HG03103 (cell line): Measurements from ENCODE around the gene TBC1D12.
"Not testable (repeated sequence)": the region's sequence is repeated elsewhere in the genome, so short reads cannot be mapped to it uniquely, and the experiment has no call there.

Experiments used
- ATAC-seq: cut with Tn5 transposase; IDR thresholded peaks from one replicate; pipeline ENCODE4 v1.9.1; 2021; ENCODE audit warnings: low read depth; ENCODE audit not compliant: unreplicated experiment

Gene TBC1D12

DNA sequence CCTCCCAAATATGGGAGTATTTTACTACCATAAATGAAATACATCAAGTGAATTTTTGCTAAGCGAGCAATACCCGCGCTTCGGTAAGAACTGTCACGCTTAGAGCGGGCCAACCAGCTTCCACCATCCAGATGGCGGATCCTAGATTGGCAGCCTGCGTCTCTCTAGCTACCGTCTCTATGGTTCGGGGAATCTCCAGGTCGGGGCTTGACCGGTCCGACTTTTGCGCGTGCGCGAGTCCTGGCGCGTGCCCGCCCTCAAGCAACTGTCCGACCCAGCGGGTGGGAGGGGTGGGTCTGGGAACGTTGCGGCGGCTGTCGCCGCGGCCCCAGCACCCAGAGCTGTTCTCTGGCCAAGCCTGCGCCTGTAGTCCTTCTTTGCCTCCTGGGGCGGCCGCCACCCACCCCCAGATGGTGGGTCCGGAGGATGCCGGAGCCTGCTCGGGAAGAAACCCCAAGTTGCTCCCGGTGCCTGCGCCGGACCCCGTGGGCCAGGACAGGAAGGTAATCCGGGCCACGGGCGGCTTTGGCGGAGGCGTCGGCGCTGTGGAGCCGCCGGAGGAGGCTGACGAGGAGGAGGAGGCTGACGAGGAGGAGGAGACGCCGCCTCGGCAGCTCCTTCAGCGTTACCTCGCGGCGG lies at the start of gene TBC1D12:
Gene TBC1D12, plus strand, starts transcription at position 338 of the 639 bp plus-strand sequence. Its CDS starts 73 bp downstream, at position 411.
- ATAC-seq = peak; percentile 56

DNA sequence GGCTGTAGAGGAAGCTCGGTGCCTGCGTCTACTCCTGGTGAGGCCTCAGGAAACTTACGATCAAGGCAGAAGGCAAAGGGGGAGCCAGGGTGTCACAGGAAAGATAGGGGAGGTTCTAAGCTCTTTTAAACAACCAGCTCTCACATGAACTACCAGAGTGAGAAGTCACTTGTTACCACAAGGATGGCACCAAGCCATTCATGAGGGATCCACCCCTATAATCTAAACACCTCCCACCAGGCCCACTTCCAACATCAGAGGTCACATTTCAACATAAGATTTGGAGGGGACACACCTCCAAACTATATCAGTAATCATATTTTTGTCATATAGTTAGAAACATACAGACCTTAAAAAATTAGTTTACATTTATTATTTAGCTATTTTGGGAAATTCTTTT lies 49.0 kb upstream of the TBC1D12 start:
- ATAC-seq = no peak

DNA sequence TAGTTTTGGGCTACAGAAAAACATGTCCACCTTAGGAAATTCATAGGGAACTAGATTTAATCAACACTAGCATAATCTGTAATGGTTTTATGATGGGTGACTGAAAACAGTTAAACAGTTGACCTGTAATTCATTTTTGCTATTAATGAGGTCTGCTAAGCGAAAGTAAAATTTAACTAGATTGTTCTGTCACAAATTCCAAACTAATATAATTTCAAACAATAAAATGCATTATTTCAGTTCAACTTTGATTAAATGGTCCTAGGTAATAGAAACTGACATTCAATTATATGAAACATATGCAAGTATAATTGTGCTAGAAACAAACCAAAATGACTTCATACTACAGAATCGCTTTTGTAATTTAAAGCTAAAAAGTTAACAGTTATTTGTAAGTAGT lies 46.5 kb upstream of the TBC1D12 start:
- ATAC-seq = no peak

DNA sequence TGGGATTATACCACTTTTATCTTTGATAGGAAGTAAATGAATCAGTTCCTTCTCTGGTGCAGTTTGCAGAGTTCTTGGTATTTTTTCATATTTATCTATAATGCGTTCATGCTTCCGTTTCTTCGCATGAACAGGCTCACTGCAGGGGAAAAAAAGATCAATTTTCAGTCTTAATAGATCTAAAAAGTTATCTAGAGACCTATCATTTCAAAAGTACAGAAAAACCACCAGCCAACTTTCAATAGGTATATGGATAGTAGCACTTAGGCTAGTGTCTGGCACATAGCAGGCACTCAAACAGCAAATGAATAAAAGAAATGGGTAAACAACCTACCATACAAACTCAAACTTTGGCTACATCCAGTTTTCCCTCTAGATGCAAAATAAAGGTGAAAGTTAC lies 45.1 kb upstream of the TBC1D12 start:
- ATAC-seq = no peak

DNA sequence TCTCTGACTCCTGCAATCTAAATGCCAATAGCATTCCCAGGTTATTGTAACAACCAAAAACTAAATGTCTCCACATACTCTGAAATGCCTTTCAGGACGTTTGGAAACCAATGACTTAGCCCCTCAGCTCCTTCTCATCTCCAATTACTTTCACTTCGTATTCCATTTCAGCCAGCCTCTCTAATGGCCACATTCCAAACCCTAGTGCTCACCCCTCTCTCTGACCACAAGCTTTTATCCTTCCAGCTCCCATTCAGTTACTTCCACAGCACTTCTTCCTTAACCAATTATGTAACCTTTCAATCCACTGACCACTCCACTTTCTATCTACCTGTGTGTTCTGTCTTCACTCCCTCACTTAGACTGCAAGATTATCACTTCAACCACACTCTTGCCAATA lies 43.9 kb upstream of the TBC1D12 start:
- no peak for ATAC-seq

DNA sequence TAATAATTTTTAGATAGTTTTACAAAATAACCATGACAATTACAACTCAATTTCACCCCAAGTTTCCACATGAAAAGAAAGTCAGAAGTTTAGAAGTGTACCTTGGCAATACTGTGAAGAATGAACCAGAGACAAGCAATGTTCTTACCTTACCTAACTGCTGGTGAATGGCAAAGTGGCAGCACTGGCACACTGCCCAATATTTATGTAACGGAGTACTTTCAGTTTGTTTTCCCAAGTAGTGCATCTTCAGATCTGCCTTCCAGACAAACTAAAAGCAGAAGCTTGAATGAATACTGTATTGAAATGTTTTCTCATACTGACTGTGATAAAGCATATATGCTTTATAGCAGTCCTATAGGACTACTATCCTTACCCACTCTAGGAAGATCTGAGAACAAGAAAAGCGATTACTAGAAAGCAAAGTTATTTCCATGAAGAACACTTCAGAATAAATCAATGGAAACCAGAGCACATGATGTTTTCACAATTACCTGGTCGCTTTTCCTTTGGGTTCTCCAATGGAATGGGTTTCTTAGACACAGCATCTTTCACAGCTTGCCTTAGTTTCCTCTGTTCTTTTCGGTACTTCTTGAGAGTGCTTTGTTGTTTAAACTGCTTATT lies 41.1 kb upstream of the TBC1D12 start:
- no peak for ATAC-seq

DNA sequence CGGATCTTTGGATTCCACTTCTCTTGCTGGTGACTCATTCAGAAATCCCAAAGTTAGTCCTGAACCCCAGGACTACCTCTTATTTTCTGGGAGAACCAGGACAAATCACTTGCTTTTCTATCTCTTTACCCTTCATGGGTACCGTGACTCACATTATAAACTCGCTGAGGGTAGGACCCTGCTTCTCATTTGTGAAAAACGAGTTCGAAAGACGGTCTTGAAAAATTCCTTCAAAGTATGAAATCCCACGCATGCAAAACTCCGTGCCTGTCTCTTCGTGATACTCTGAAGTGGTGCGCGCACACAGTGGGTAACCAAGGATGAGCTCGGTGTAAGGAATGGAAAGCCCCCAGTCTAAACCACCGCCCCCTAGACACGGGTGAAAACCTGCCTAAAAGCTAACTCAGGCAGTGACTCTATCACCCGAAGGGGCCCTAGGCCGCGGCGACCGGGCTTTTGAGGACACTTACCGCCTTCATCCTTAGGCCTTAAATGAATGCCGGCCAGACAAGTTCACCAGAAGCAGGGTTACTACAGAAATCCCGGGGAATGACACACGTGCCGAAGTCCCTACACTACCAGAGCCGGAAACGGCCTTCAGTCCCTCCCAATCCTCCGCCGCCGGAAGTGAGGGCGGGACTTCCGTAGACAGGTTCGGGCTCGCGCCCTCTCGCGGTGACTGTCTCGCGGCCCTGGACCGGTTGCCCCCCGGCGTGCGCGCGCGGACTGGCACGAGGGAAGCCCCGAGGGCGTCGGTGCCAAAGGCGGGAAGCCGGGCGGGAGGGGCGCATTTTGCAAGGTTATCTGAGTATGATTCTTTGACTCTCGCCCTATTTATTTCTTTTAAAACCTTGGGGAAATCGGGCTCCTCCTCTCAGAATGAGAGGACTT lies 39.7 kb upstream of the TBC1D12 start, which contains the start of gene NOC3L:
Gene NOC3L, minus strand, starts transcription at position 580 of the 891 bp plus-strand sequence. Its CDS starts 101 bp downstream, at position 479.
- peak; percentile 99 for ATAC-seq

DNA sequence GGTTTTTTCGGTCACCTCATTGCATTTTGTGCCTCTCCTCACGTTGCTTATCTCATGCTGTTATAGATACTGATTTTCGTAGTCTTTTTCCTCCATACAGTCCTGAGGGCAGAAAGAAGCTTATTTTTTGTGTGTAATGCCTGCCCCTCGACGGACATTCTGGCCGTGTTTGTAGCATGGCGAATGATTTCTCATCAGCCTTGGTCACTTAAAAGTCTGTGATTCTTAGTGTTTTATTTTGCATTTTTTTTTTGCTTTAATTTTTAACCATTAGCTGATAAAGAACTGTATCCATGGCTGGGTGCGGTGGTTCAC lies 39.1 kb upstream of the TBC1D12 start:
- ATAC-seq = peak; percentile 7

DNA sequence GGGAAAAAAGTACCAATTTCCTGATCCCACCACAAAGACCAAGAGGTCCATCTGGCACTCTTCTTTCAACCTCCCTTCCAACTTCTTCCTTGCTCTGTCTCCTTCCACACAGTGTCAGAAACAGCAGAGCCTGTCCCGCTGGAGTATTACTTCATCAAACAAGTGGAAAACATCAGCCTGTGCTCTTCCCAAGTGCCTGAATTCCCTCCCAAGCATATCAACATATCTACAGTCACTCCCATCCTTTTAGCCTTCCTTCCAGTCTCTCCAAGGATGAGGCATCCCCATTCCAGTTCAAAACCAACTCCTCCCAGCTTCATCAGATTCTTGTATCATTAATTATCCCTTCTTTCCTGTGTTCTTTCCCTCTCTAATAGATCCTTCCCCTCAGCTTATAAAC lies 37.9 kb upstream of the TBC1D12 start:
- ATAC-seq = no peak

DNA sequence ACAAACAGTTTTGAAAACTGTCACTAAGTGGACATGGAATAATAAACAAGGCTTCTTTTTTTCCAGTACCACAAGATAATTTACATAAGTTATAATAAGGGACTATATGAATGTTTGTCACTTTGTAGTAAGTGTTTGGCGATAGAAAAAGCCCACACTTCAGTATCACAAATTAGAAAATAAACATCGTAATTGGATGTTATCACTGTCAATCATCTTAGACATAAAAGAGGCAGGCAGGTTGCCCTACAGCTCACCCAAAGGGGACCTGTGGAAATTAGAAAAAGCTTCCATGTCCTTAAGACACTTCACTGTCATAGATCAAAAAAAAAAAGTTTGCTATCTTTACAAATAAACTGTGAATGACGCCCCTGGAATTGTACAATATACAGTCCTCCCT lies 36.0 kb upstream of the TBC1D12 start:
- ATAC-seq = no peak

DNA sequence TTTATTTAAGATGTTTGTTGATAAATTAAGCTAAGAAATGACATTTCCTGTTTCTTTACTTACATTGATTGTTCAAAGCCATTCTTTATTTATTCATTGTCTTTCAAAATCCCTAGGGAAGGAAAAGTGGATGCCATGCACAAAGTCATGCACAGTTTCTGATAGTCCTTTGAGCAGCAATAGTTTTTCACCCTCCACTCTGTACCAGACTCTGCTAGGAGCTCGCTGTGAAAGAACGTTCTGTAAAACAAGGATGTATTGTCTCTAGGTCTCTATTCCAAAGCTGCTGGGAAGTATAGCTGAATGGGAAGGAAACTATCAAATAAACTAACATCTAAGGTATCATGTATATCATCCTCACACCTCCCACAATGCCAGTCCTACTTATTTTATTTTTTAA lies 31.8 kb upstream of the TBC1D12 start:
- no peak for ATAC-seq

DNA sequence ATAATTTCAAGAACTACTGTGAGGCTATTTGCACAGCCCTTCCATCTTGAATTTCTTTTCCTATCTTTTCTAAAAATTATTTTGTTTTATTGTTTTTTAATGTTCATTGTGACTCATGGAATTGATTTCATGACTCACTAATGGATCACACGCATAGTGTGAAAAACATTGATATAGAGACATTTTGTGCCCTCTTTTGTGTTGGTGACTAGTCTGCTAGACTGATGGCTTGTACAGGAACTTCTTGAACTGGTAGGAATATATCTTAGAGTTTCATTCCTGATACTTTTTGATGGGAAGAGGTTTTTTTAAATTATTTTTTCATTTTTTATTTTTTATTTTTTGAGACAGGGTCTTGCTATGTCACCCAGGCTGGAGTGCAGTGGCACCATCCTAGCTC lies 27.0 kb upstream of the TBC1D12 start:
- ATAC-seq = no peak

DNA sequence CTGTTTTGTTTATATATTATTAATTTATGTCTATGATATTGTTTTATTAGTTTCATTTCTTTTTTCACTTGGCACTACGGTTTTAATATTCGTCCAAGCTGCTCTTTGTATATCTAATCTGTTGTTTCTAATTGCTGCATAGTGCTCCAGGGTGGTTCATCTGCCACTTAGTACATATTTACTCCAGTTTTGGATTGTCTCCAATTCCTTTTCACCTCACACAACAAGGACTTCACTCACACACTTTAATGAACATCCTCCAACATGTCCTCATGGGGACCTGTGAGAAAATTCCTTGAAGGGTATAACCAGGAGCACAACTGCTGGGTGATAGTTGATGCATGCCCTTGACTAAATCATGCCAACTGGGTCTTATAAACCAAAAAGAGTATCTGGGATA lies 25.5 kb upstream of the TBC1D12 start:
- ATAC-seq = no peak

DNA sequence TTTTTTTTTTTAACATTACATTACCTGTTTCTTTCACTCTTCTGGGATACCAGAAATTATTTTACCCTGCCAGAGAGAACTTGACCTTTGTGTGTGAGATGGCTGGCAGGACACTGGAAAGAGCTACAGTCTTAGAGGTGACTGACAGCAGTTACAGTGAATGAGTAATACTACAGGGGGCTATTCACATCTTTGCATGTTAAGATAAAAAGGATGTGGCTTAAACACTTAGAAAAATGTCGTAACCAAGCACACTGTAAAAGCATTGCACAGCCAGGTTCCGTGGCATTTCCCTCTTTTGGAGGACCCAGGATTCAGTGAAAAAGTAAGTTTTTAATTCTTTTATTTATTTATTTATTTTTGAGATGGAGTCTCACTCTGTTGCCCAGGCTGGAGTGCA lies 18.8 kb upstream of the TBC1D12 start:
- ATAC-seq = no peak

DNA sequence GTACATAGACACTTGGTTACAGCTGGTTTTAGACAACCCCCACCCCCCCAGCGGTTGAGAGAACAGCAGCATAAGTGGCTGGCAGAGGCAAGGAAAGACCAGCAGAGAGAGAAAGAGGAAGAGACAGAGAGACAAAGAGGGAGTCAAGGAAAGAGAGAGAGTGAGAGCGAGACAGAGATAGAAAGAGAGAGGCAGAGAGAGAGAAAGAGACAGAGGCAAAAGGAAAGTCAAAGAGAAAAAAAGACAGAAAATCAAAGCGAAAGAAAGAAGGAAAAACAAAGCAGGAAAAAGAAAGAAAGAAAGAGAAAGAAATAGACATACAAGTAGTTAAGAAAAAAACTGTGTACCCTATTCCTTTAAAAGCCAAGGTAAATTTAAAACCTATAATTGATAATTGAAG lies 16.6 kb upstream of the TBC1D12 start:
- ATAC-seq = not testable (repeated sequence)

DNA sequence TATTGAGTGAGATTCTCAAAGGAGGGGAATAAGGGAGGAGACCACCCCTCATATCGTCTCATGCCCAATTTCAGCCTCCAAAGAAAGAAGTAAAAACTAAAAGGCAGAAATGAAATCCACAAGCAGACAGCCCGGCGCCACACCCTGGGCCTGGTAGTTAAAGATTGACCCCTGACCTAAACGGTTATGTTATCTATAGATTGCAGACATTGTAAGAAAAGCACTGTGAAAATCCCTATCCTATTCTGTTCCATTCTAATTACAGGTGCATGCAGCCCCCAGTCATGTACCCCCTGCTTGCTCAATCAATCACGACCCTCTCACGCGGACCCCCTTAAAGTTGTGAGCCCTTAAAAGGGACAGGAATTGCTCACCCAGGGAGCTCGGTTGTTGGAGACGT lies 10.2 kb upstream of the TBC1D12 start:
- not testable (repeated sequence) for ATAC-seq

DNA sequence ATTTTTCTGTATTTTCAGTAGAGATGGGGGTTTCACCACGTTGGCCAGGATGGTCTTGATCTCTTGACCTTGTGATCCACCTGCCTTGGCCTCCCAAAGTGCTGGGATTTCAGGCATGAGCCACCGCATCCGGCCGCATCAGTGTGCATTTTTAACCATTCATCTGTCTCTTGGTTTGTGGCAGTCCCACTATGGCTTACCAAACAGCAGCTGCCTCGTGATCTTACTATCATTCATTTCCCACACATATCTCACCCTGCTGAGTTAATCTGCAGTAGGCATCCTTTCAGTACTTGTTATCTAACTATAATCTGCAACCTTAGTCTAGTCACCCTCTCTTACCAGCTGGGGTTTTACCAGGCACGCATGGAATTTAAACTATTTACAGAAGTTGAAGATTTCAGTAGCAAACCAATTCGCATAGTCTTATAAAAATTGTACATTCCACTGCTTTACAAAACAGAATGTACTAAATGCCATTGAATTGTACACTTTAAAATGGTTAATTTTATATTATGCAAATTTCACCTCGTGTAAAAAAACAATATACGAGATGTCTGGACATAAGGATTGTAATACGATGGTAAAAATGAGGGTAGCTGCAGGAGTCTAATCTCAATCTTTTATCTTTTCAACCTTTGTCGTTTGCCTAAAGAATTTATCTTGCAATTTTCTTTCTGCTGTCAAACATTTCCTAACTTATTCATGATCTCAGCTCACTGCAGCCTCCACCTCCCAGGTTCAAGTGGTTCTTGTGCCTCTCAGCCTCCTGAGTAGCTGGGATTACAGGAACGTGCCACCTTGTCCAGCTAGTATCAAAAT lies 4.6 kb upstream of the TBC1D12 start:
- ATAC-seq = no peak

DNA sequence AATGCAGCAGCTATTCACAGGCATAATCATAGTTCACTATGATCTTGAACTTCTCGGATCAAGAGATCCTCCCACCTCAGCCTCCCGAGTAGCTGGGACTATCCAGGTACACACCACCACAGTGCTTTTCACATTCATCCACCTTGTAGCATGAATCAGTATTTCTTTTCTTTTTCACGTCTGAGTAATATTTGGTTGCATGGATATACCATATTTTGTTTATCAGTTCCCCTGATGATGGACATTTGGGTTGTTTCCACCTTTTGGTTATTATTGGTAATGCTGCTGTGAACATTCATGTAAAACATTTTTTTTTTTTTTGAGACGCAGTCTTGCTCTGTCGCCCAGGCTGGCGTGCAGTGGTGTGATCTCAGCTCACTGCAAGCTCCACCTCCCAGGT lies 3.6 kb upstream of the TBC1D12 start:
- no peak for ATAC-seq

DNA sequence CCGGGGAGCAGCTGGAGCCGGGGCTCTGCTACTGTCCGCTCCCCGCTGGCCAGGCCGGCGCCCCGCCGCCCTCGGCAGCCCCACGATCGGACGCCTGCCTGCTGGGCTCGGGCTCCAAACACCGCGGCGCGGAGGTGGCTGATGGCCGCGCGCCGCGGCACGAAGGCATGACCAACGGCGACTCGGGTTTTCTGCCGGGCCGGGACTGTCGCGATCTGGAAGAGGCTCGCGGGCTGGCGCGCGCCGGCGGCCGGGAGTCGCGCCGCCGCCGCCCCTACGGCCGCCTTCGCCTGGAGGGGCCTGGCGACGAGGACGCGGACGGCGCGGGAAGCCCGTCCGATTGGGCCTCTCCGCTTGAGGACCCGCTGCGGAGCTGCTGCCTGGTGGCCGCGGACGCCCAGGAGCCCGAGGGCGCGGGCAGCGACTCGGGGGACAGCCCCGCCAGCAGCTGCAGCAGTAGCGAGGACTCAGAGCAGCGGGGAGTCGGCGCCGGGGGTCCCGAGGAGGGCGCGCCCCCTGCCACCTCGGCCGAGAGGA lies 570 bp downstream of the TBC1D12 start:
- ATAC-seq = peak; percentile 11

DNA sequence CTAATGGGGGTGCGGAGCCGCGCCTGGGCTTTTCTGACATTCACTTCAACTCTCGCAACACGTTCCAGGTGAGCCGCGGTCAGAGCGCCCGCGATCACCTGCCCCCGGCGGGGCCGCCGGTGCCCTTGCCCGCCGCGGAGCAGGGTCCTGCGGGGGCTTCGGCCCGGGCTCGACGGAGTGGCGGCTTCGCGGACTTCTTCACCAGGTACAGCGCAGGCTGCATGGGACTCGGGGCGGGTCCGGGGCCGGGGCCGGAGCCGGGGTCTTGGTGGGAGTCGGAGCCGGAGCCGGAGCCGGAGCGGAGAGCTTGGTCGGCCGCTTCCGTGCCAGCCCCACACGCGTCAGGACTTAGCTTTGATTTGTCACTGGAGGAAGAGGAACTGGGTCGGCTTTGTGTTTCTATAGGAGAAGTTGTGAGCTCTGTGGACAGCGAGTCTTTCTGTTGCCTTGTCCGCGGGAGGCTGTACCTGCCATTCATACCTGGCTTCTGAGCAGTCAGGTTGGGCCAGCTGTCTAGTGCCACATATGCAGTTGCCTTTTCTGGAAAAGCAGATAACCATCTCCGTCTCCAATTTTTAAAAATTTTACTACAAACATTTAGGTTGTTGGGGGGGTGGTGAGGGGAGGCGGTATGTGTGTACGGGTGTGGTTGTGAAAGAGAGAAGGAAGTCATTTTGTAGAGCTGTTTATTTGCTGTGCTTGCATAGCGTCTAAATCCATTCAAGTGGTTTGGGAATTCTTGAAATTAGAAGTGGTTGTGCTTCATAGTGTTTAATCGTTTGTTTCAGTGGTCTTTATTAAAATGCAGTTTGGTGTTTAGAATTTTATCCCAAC lies 1.3 kb downstream of the TBC1D12 start:
- ATAC-seq = peak; percentile 53
